ENCODE results near the gene ASXL2.

ASXL2 gene

GRCh38 chr2:25684577-25685473 lies 193.5 kb downstream of the ASXL2 start:
- H3K4me3 ChIP-seq (ENCODE audit: insufficient read depth, low read depth, low read length, poor library complexity, severe bottlenecking) = no peak overlapping the region
- no peaks in the 10 kb centered on the region for H3K9me3 ChIP-seq (ENCODE audit: control insufficient read depth, low read length)
- DNase-seq = no peak
- H3K27me3 ChIP-seq (replicated peaks; ENCODE audit: control insufficient read depth, insufficient read depth, low read length, poor library complexity, severe bottlenecking) = no peaks in the 10 kb centered on the region
- H3K4me1 ChIP-seq (ENCODE audit: control insufficient read depth, insufficient read depth, low read length, poor library complexity, severe bottlenecking) = no peaks in the 10 kb centered on the region
- no peaks in the 10 kb centered on the region for H3K36me3 ChIP-seq (ENCODE audit: control insufficient read depth, insufficient read depth, low read length)
- no peak overlapping the region for H3K27ac ChIP-seq (ENCODE audit: insufficient read depth, low read length, poor library complexity, severe bottlenecking)
